ENCODE results near the gene B3GAT3.
A peak's percentile ranks its signal among the peaks of the same experiment; 100 is the strongest.

Gene B3GAT3

DNA sequence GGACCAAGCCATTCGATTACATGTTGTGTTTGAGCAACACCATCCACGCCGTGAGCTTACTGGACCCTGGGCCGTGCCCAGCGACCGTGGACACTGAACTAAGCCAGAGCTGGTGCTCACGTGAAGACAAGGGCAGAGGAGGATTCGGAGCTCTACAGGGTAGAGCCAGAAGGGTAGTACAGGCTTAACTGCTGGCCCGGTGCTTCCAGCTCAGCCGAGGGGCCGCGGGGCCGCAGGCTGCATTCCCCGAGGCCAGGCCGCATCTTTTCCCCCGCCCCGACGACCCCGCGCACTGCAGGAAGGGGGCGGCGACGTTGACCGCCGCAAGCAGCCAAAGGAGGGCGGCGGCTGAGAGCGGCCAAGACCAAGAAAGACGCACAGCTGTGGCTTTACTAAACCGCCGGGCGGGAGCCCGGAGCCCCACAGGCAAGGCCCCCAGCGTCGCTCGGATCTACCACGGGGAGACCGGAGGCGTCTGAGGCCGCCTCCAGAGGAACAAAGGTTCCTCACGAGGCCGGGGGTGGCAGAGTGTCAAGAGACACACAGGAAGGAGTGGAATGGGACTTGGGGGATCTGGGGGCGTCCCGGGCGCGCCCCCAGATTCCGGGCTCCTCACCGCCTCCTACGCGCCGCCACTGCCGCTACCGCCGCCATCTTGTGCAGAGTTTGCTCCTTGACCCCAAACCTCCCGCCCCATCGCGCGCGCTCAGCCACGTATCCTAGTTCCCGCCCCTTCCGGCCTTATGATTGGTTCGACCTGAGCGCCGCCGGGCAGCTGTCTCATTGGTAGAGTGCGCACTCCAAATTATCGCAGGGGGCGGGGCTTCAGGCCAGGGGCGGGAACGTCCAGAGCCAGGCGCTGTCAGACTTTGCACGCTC is 24.4 kb upstream of the B3GAT3 start, which contains the start of gene GANAB (continued):
- TF ChIP-seq, protein P1, sequence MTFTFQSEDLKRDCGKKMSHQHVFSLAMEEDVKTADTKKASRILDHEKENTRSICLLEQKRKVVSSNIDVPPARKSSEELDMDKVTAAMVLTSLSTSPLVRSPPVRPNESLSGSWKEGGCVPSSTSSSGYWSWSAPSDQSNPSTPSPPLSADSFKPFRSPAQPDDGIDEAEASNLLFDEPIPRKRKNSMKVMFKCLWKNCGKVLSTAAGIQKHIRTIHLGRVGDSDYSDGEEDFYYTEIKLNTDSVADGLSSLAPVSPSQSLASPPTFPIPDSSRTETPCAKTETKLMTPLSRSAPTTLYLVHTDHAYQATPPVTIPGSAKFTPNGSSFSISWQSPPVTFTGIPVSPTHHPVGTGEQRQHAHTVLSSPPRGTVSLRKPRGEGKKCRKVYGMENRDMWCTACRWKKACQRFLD (tag by site-specific recombination; IDR thresholded peaks at IDR 0.05): no peak
- TF ChIP-seq ZNF169 (tag by site-specific recombination; IDR thresholded peaks at IDR 0.05): no peak
- TF ChIP-seq ZBTB1 (tag by site-specific recombination; IDR thresholded peaks at IDR 0.05): no peak
- TF ChIP-seq HOXA7 (CRISPR knock-in tag; IDR thresholded peaks at IDR 0.05; ENCODE audit: borderline replicate concordance): no peak
- TF ChIP-seq ZNF621 (tag by site-specific recombination; IDR thresholded peaks at IDR 0.05): no peak
- TF ChIP-seq SCRT1 (tag by site-specific recombination; IDR thresholded peaks at IDR 0.05; ENCODE audit: borderline replicate concordance): no peak
- peak; percentile 75 for TF ChIP-seq YY2 (tag by site-specific recombination; IDR thresholded peaks at IDR 0.05)
- 0 out of 2 replicates have a peak, but pooled peaks have one; percentile 38 for TF ChIP-seq KLF8 (tag by site-specific recombination; IDR thresholded peaks at IDR 0.05)
- 0 out of 2 replicates have a peak, but pooled peaks have one; percentile 14 for TF ChIP-seq KLF10 (tag by site-specific recombination; IDR thresholded peaks at IDR 0.05)
- TF ChIP-seq ZNF248 (tag by site-specific recombination; IDR thresholded peaks at IDR 0.05): no peak
- no peak for TF ChIP-seq SCRT2 (tag by site-specific recombination; IDR thresholded peaks at IDR 0.05)
- no peak for TF ChIP-seq ZNF747 (tag by site-specific recombination; IDR thresholded peaks at IDR 0.05)
- peak; percentile 35; the same call in 1 of the 2 replicates for TF ChIP-seq ZBTB8A (tag by site-specific recombination; IDR thresholded peaks at IDR 0.05)
- no peak for TF ChIP-seq ZEB2 (tag by site-specific recombination; IDR thresholded peaks at IDR 0.05)
- TF ChIP-seq OVOL3 (tag by site-specific recombination; IDR thresholded peaks at IDR 0.05): no peak
- TF ChIP-seq SP2 (tag by site-specific recombination; IDR thresholded peaks at IDR 0.05): peak; percentile 95
- TF ChIP-seq HOXC10 (CRISPR knock-in tag; IDR thresholded peaks at IDR 0.05): no peak
- TF ChIP-seq, protein P2, sequence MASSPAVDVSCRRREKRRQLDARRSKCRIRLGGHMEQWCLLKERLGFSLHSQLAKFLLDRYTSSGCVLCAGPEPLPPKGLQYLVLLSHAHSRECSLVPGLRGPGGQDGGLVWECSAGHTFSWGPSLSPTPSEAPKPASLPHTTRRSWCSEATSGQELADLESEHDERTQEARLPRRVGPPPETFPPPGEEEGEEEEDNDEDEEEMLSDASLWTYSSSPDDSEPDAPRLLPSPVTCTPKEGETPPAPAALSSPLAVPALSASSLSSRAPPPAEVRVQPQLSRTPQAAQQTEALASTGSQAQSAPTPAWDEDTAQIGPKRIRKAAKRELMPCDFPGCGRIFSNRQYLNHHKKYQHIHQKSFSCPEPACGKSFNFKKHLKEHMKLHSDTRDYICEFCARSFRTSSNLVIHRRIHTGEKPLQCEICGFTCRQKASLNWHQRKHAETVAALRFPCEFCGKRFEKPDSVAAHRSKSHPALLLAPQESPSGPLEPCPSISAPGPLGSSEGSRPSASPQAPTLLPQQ (tag by site-specific recombination; IDR thresholded peaks at IDR 0.05): peak; percentile 48; the same call in 1 of the 2 replicates
- TF ChIP-seq ZNF324 (tag by site-specific recombination; IDR thresholded peaks at IDR 0.05): 0 out of 2 replicates have a peak, but pooled peaks have one; percentile 57
- TF ChIP-seq ZNF48 (tag by site-specific recombination; IDR thresholded peaks at IDR 0.05): no peak
- TF ChIP-seq KLF16 (tag by site-specific recombination; IDR thresholded peaks at IDR 0.05): no peak
- TF ChIP-seq ZXDB (tag by site-specific recombination; IDR thresholded peaks at IDR 0.05): peak; percentile 38; the same call in 1 of the 2 replicates
- peak; percentile 31; the same call in 1 of the 2 replicates for TF ChIP-seq ZNF629 (tag by site-specific recombination; IDR thresholded peaks at IDR 0.05)
- no peak for TF ChIP-seq ZNF184 (tag by site-specific recombination; IDR thresholded peaks at IDR 0.05)
- TF ChIP-seq ZNF843 (tag by site-specific recombination; IDR thresholded peaks at IDR 0.05): 0 out of 2 replicates have a peak, but pooled peaks have one; percentile 36
- TF ChIP-seq, protein P3, sequence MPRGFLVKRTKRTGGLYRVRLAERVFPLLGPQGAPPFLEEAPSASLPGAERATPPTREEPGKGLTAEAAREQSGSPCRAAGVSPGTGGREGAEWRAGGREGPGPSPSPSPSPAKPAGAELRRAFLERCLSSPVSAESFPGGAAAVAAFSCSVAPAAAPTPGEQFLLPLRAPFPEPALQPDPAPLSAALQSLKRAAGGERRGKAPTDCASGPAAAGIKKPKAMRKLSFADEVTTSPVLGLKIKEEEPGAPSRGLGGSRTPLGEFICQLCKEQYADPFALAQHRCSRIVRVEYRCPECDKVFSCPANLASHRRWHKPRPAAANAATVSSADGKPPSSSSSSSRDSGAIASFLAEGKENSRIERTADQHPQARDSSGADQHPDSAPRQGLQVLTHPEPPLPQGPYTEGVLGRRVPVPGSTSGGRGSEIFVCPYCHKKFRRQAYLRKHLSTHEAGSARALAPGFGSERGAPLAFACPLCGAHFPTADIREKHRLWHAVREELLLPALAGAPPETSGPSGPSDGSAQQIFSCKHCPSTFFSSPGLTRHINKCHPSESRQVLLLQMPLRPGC (tag by site-specific recombination; IDR thresholded peaks at IDR 0.05): peak; percentile 65; the same call in 1 of the 2 replicates
- no peak for TF ChIP-seq ZNF560 (tag by site-specific recombination; IDR thresholded peaks at IDR 0.05; ENCODE audit: borderline replicate concordance)
- TF ChIP-seq ZNF341 (tag by site-specific recombination; IDR thresholded peaks at IDR 0.05; ENCODE audit: low read depth): no peak
- no peak for TF ChIP-seq ZNF302 (tag by site-specific recombination; IDR thresholded peaks at IDR 0.05; ENCODE audit: low read depth)
- TF ChIP-seq PRDM6 (tag by site-specific recombination; IDR thresholded peaks at IDR 0.05): no peak
- TF ChIP-seq ZNF837 (tag by site-specific recombination; IDR thresholded peaks at IDR 0.05): no peak
- TF ChIP-seq, protein P4, sequence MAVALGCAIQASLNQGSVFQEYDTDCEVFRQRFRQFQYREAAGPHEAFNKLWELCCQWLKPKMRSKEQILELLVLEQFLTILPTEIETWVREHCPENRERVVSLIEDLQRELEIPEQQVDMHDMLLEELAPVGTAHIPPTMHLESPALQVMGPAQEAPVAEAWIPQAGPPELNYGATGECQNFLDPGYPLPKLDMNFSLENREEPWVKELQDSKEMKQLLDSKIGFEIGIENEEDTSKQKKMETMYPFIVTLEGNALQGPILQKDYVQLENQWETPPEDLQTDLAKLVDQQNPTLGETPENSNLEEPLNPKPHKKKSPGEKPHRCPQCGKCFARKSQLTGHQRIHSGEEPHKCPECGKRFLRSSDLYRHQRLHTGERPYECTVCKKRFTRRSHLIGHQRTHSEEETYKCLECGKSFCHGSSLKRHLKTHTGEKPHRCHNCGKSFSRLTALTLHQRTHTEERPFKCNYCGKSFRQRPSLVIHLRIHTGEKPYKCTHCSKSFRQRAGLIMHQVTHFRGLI (tag by site-specific recombination; IDR thresholded peaks at IDR 0.05): no peak
- peak; percentile 85 for TF ChIP-seq YY1 (tag by site-specific recombination; IDR thresholded peaks at IDR 0.05)
- no peak for TF ChIP-seq ZNF10 (tag by site-specific recombination; IDR thresholded peaks at IDR 0.05)
- TF ChIP-seq ZNF623 (tag by site-specific recombination; IDR thresholded peaks at IDR 0.05): no peak
